Central memory CD8-positive, alpha-beta T cell (primary cell): ENCODE data around the gene NRG3.
A peak's percentile ranks its signal among the peaks of the same experiment; 100 is the strongest.
"Not testable (repeated sequence)": the region's sequence is repeated elsewhere in the genome, so short reads cannot be mapped to it uniquely, and the experiment has no call there.

ENCODE experiments used
- ATAC-seq: fragments of 150-1000 bp; cut with Tn5 transposase; replicated peaks from 2 replicates; pipeline ENCODE4 v1.10.0; 2022; ENCODE audit warnings: mild to moderate bottlenecking, moderate FRiP score, moderate number of reproducible peaks; ENCODE audit not compliant: poor library complexity, severe bottlenecking; ENCODE audit errors: extremely low read depth
- DNase-seq, 2 donors: peaks; one replicate each; pipeline ENCODE4 v3.0.0; 2021; ENCODE audit warnings: low spot score in 2 of 2
- H3K27ac Mint-ChIP-seq: one replicate; pipeline ENCODE4 v1.8.0; 2022; ENCODE audit warnings: low read depth, mild to moderate bottlenecking, moderate library complexity, mixed read lengths
- H3K27me3 Mint-ChIP-seq: one replicate; pipeline ENCODE4 v1.8.0; 2022; ENCODE audit warnings: mixed read lengths
- H3K36me3 Mint-ChIP-seq: one replicate; pipeline ENCODE4 v1.8.0; 2022; ENCODE audit warnings: mild to moderate bottlenecking, moderate library complexity, mixed read lengths; ENCODE audit not compliant: insufficient read depth
- H3K4me1 Mint-ChIP-seq: one replicate; pipeline ENCODE4 v1.8.0; 2022; ENCODE audit warnings: mixed read lengths
- H3K4me3 Mint-ChIP-seq: one replicate; pipeline ENCODE4 v1.8.0; 2022; ENCODE audit warnings: mild to moderate bottlenecking, moderate library complexity, mixed read lengths
- H3K9me3 Mint-ChIP-seq: one replicate; pipeline ENCODE4 v1.8.0; 2022; ENCODE audit warnings: mixed read lengths

NRG3 gene

GRCh38 chr10:82653244-82654155, 778.5 kb downstream of the NRG3 start:
- Mint-ChIP-seq H3K27ac (no peak overlapping the region), H3K27me3 (no peaks in the 10 kb centered on the region), H3K9me3 (peaks cover 23% of the 10 kb centered on the region), H3K36me3 (no peaks in the 10 kb centered on the region), H3K4me3 (no peak overlapping the region), H3K4me1 (no peaks in the 10 kb centered on the region)
- no peak for DNase-seq
- ATAC-seq: no peak

GRCh38 chr10:82660205-82660604, 785.2 kb downstream of the NRG3 start:
- H3K27me3 Mint-ChIP-seq: no peaks in the 10 kb centered on the region
- ATAC-seq (no peak), DNase-seq (no peak)
- peaks cover 6% of the 10 kb centered on the region for H3K9me3 Mint-ChIP-seq
- no peaks in the 10 kb centered on the region for H3K36me3 Mint-ChIP-seq
- no peak overlapping the region for H3K4me3 Mint-ChIP-seq
- no peaks in the 10 kb centered on the region for H3K4me1 Mint-ChIP-seq
- no peak overlapping the region for H3K27ac Mint-ChIP-seq

- Mint-ChIP-seq H3K4me1 (no peaks in the 10 kb centered on the region), H3K36me3 (no peaks in the 10 kb centered on the region), H3K27ac (peak overlapping the region; percentile 41), H3K27me3 (no peaks in the 10 kb centered on the region), H3K4me3 (no peak overlapping the region), H3K9me3 (peaks cover 6% of the 10 kb centered on the region)
- no peak for ATAC-seq
- DNase-seq: no peak
These were observed 786.0 kb downstream of the NRG3 start for GRCh38 chr10:82660986-82661385.

- Mint-ChIP-seq H3K9me3 (peaks cover 4% of the 10 kb centered on the region), H3K27me3 (no peaks in the 10 kb centered on the region), H3K27ac (no peak overlapping the region), H3K4me3 (no peak overlapping the region), H3K4me1 (no peaks in the 10 kb centered on the region), H3K36me3 (no peaks in the 10 kb centered on the region)
- ATAC-seq: no peak
- DNase-seq: no peak
These were observed 786.7 kb downstream of the NRG3 start for GRCh38 chr10:82661701-82662100.

GRCh38 chr10:82668221-82668895, 793.4 kb downstream of the NRG3 start:
- ATAC-seq (no peak), DNase-seq (no peak)
- Mint-ChIP-seq H3K36me3 (no peaks in the 10 kb centered on the region), H3K27me3 (no peaks in the 10 kb centered on the region), H3K4me1 (no peaks in the 10 kb centered on the region), H3K9me3 (peaks cover 21% of the 10 kb centered on the region), H3K27ac (no peak overlapping the region), H3K4me3 (no peak overlapping the region)

- DNase-seq (no peak), ATAC-seq (no peak)
- Mint-ChIP-seq H3K27me3 (no peaks in the 10 kb centered on the region), H3K9me3 (peaks cover 34% of the 10 kb centered on the region), H3K36me3 (no peaks in the 10 kb centered on the region), H3K27ac (no peak overlapping the region), H3K4me1 (no peaks in the 10 kb centered on the region), H3K4me3 (no peak overlapping the region)
These were observed 799.0 kb downstream of the NRG3 start for GRCh38 chr10:82674036-82674435.

GRCh38 chr10:82677932-82678331, 802.9 kb downstream of the NRG3 start:
- H3K27ac Mint-ChIP-seq: not testable (repeated sequence)

GRCh38 chr10:82678451-82678850, 803.5 kb downstream of the NRG3 start:
- not testable (repeated sequence) for ATAC-seq, DNase-seq, H3K36me3 Mint-ChIP-seq, H3K4me3 Mint-ChIP-seq, H3K27ac Mint-ChIP-seq, H3K4me1 Mint-ChIP-seq, H3K27me3 Mint-ChIP-seq
- peaks cover 18% of the 10 kb centered on the region for H3K9me3 Mint-ChIP-seq

More at GRCh38 chr10:82677932-82678331, 802.9 kb downstream of the NRG3 start:
- H3K4me1 Mint-ChIP-seq, H3K27me3 Mint-ChIP-seq, ATAC-seq, H3K4me3 Mint-ChIP-seq, DNase-seq, H3K36me3 Mint-ChIP-seq: not testable (repeated sequence)
- peaks cover 22% of the 10 kb centered on the region for H3K9me3 Mint-ChIP-seq

- H3K4me3 Mint-ChIP-seq: no peak overlapping the region
- H3K27me3 Mint-ChIP-seq: no peaks in the 10 kb centered on the region
- no peak for ATAC-seq
- H3K4me1 Mint-ChIP-seq: no peaks in the 10 kb centered on the region
- DNase-seq: no peak
- no peak overlapping the region for H3K27ac Mint-ChIP-seq
- H3K9me3 Mint-ChIP-seq: peaks cover 21% of the 10 kb centered on the region
- H3K36me3 Mint-ChIP-seq: no peaks in the 10 kb centered on the region
These were observed 805.6 kb downstream of the NRG3 start for GRCh38 chr10:82680608-82681007.

- Mint-ChIP-seq H3K27me3 (no peaks in the 10 kb centered on the region), H3K9me3 (peaks cover 18% of the 10 kb centered on the region), H3K4me3 (no peak overlapping the region), H3K27ac (no peak overlapping the region), H3K4me1 (no peaks in the 10 kb centered on the region), H3K36me3 (no peaks in the 10 kb centered on the region)
- ATAC-seq (no peak), DNase-seq (no peak)
These were observed 809.0 kb downstream of the NRG3 start for GRCh38 chr10:82683945-82684344.

GRCh38 chr10:82685087-82685486, 810.1 kb downstream of the NRG3 start:
- no peaks in the 10 kb centered on the region for H3K4me1 Mint-ChIP-seq
- DNase-seq (no peak), ATAC-seq (no peak)
- no peaks in the 10 kb centered on the region for H3K36me3 Mint-ChIP-seq
- no peak overlapping the region for H3K27ac Mint-ChIP-seq
- no peaks in the 10 kb centered on the region for H3K27me3 Mint-ChIP-seq
- peaks cover 18% of the 10 kb centered on the region for H3K9me3 Mint-ChIP-seq
- H3K4me3 Mint-ChIP-seq: no peak overlapping the region

GRCh38 chr10:82691211-82691610, 816.2 kb downstream of the NRG3 start:
- no peaks in the 10 kb centered on the region for H3K4me1 Mint-ChIP-seq
- H3K4me3 Mint-ChIP-seq: no peak overlapping the region
- no peak overlapping the region for H3K27ac Mint-ChIP-seq
- ATAC-seq (no peak), DNase-seq (no peak)
- no peaks in the 10 kb centered on the region for H3K27me3 Mint-ChIP-seq
- H3K9me3 Mint-ChIP-seq: peaks cover 21% of the 10 kb centered on the region
- no peaks in the 10 kb centered on the region for H3K36me3 Mint-ChIP-seq

- no peak for DNase-seq
- Mint-ChIP-seq H3K27ac (no peak overlapping the region), H3K4me1 (no peaks in the 10 kb centered on the region), H3K9me3 (peaks cover 21% of the 10 kb centered on the region), H3K36me3 (no peaks in the 10 kb centered on the region), H3K4me3 (no peak overlapping the region), H3K27me3 (no peaks in the 10 kb centered on the region)
- no peak for ATAC-seq
These were observed 817.5 kb downstream of the NRG3 start for GRCh38 chr10:82692458-82692857.
